Suprapubic skin (tissue), 4 donors: ENCODE data around the gene SLF2. TPM values are rescaled to one million over a fixed set of nuclear protein-coding genes. Genes with fewer than 3 reads are reported as not detected.

Experiments used
- DNase-seq, 2 donors: peaks; one replicate each; pipeline ENCODE4 v3.0.0-alpha.2; 2019; ENCODE audit warnings: low spot score in 2 of 2
- H3K27ac ChIP-seq: fragments of 200-600 bp; sonication (generic); one replicate; pipeline ENCODE4 v1.5.1; 2019
- H3K27me3 ChIP-seq: fragments of 200-600 bp; sonication (generic); one replicate; pipeline ENCODE4 v1.5.1; 2019
- H3K36me3 ChIP-seq: fragments of 200-600 bp; sonication (generic); one replicate; pipeline ENCODE4 v1.5.1; 2019
- H3K4me1 ChIP-seq: fragments of 200-600 bp; sonication (generic); one replicate; pipeline ENCODE4 v1.5.1; 2019
- H3K4me3 ChIP-seq: fragments of 200-600 bp; sonication (generic); one replicate; pipeline ENCODE4 v1.5.1; 2019; ENCODE audit warnings: mild to moderate bottlenecking
- H3K9me3 ChIP-seq: fragments of 200-600 bp; sonication (generic); one replicate; pipeline ENCODE4 v1.5.1; 2019
- CTCF ChIP-seq, 2 donors: fragments of 200-600 bp in 1 of 2; fragments of 450-650 bp in 1 of 2; sonication (generic) in 1 of 2; IDR thresholded peaks; one replicate each; pipeline ENCODE4 v1.5.1; 2016 to 2019; ENCODE audit warnings: antibody characterized with exemption in 2 of 2, mild to moderate bottlenecking in 1 of 2, moderate library complexity in 1 of 2
- EP300 ChIP-seq: sonication (generic); formaldehyde crosslinking; IDR thresholded peaks from one replicate; pipeline ENCODE4 v1.6.1; 2017; ENCODE audit warnings: antibody characterized with exemption
- POLR2A ChIP-seq, 2 donors: fragments of 450-650 bp; IDR thresholded peaks; one replicate each; pipeline ENCODE4 v1.6.1; 2017; ENCODE audit warnings: antibody characterized with exemption in 2 of 2, mild to moderate bottlenecking in 2 of 2, moderate library complexity in 2 of 2
- POLR2AphosphoS5 ChIP-seq, 3 donors: sonication (generic); formaldehyde crosslinking; IDR thresholded peaks; one replicate each; pipeline ENCODE4 v1.6.1; 2017; ENCODE audit warnings: antibody characterized with exemption in 3 of 3
- WGBS: methylation state at CpG from one replicate; pipeline ENCODE4 v1.1.5; 2018; 5-methylcytosine and 5-hydroxymethylcytosine counted together
- total RNA-seq, 4 donors: library from RNA; depleted of rRNA; stranded (reverse); fragments of >200 nt; gene quantifications; one replicate each; pipeline ENCODE4 v1.1.0, GENCODE V29; 2016

Gene SLF2
- total RNA-seq, 4 donors from 2014 or later: 11.6 to 41.4 (median 15.6) TPM

GRCh38 chr10:100876585-100877460 is 35.9 kb upstream of the SLF2 start:
- no peaks in the 10 kb centered on the region for H3K4me1 ChIP-seq
- no peaks in the 10 kb centered on the region for H3K9me3 ChIP-seq
- WGBS: 48% methylated on average over 24 of the region's 24 CpGs
- DNase-seq: no peak
- no peak overlapping the region for H3K27ac ChIP-seq
- H3K27me3 ChIP-seq: peaks cover 58% of the 10 kb centered on the region
- no peak for TF ChIP-seq POLR2A (IDR thresholded peaks at IDR 0.05)
- TF ChIP-seq EP300: no peak
- TF ChIP-seq POLR2AphosphoS5 (IDR thresholded peaks at IDR 0.05): no peak
- no peak for TF ChIP-seq CTCF (IDR thresholded peaks at IDR 0.05)
- H3K4me3 ChIP-seq: no peak overlapping the region
- H3K36me3 ChIP-seq: no peaks in the 10 kb centered on the region

GRCh38 chr10:100877461-100877850 is 35.3 kb upstream of the SLF2 start:
- Histone ChIP-seq H3K27me3 (peaks cover 58% of the 10 kb centered on the region), H3K36me3 (no peaks in the 10 kb centered on the region), H3K9me3 (no peaks in the 10 kb centered on the region), H3K4me3 (no peak overlapping the region), H3K4me1 (no peaks in the 10 kb centered on the region), H3K27ac (no peak overlapping the region)
- 92% methylated on average over 10 of the region's 11 CpGs for WGBS
- DNase-seq: no peak
- TF ChIP-seq POLR2AphosphoS5 (IDR thresholded peaks at IDR 0.05): no peak
- no peak for TF ChIP-seq CTCF (IDR thresholded peaks at IDR 0.05)
- TF ChIP-seq EP300: no peak
- no peak for TF ChIP-seq POLR2A (IDR thresholded peaks at IDR 0.05)

- no peaks in the 10 kb centered on the region for H3K4me1 ChIP-seq
- H3K9me3 ChIP-seq: no peaks in the 10 kb centered on the region
- 14% methylated on average over 4 of the region's 5 CpGs for WGBS
- no peak overlapping the region for H3K27ac ChIP-seq
- no peak overlapping the region for H3K4me3 ChIP-seq
- no peaks in the 10 kb centered on the region for H3K36me3 ChIP-seq
- no peak for DNase-seq
- no peak for TF ChIP-seq POLR2AphosphoS5 (IDR thresholded peaks at IDR 0.05)
- TF ChIP-seq CTCF (IDR thresholded peaks at IDR 0.05): peak; percentile 32 to 43
- H3K27me3 ChIP-seq: peaks cover 50% of the 10 kb centered on the region
Measured at GRCh38 chr10:100878291-100878910, 34.4 kb upstream of the SLF2 start.

- TF ChIP-seq POLR2A (IDR thresholded peaks at IDR 0.05) (no peak), EP300 (no peak), CTCF (IDR thresholded peaks at IDR 0.05) (no peak), POLR2AphosphoS5 (IDR thresholded peaks at IDR 0.05) (no peak)
- Histone ChIP-seq H3K4me1 (no peaks in the 10 kb centered on the region), H3K4me3 (no peak overlapping the region), H3K27ac (no peak overlapping the region), H3K9me3 (no peaks in the 10 kb centered on the region), H3K36me3 (no peaks in the 10 kb centered on the region), H3K27me3 (peaks cover 36% of the 10 kb centered on the region)
- DNase-seq: no peak
- 80% methylated on average over 9 of the region's 9 CpGs for WGBS
Measured at GRCh38 chr10:100879741-100880360, 32.9 kb upstream of the SLF2 start.
